Caco-2 (cell line): ENCODE measurements around the gene GABRD. TPM values are rescaled to one million over a fixed set of nuclear protein-coding genes. Genes with fewer than 3 reads are reported as not detected.

Experiments used
- BruUV-seq: library from RNA; stranded (reverse); fragments of 400-500 nt; replicated peaks from 2 replicates; lab custom pipeline; 2021; lab: Mats Ljungman, UMichigan
- CTCF ChIA-PET: fragments of 300-600 bp; sonication (Branson Sonifier 250); formaldehyde crosslinking; loops from one replicate; lab custom pipeline; 2022; ENCODE audit warnings: antibody characterized with exemption; lab: Charles Lee
- POLR2A ChIA-PET: fragments of 300-600 bp; sonication (Branson Sonifier 250); formaldehyde crosslinking; loops from one replicate; lab custom pipeline; 2022; ENCODE audit warnings: antibody characterized with exemption; lab: Charles Lee
- DNase-seq, 2 experiments: peaks; one replicate each; pipeline versions ENCODE4 v3.0.0 to v3.0.0-alpha.2; 2020 to 2022
- H3K27me3 ChIP-seq: replicated peaks from 2 replicates; pipeline ENCODE4 v1.6.0; 2011; ENCODE audit warnings: low read length; ENCODE audit not compliant: control insufficient read depth, insufficient read depth
- H3K36me3 ChIP-seq: 2 replicates; pipeline ENCODE4 v1.5.1; 2011; ENCODE audit warnings: low read length; ENCODE audit not compliant: control insufficient read depth, insufficient read depth
- H3K4me1 ChIP-seq: fragments of 250-450 bp; sonication (Bioruptor Pico); 2 replicates; pipeline ENCODE4 v1.5.1; 2020; ENCODE audit warnings: mild to moderate bottlenecking
- H3K4me3 ChIP-seq: 2 replicates; pipeline ENCODE4 v1.5.1; 2011; ENCODE audit warnings: low read depth, mild to moderate bottlenecking, control low read depth, low read length
- H3K9me3 ChIP-seq: fragments of 250-450 bp; sonication (Bioruptor Pico); 2 replicates; pipeline ENCODE4 v1.5.1; 2020; ENCODE audit warnings: mild to moderate bottlenecking, moderate library complexity
- H3K27ac Mint-ChIP-seq: one replicate; pipeline ENCODE4 v1.8.0; 2022; ENCODE audit warnings: mixed read lengths; ENCODE audit not compliant: unreplicated experiment
- H3K27me3 Mint-ChIP-seq: one replicate; pipeline ENCODE4 v1.8.0; 2022; ENCODE audit warnings: mixed read lengths; ENCODE audit not compliant: insufficient read depth, unreplicated experiment
- H3K36me3 Mint-ChIP-seq: one replicate; pipeline ENCODE4 v1.8.0; 2022; ENCODE audit warnings: mild to moderate bottlenecking, mixed read lengths; ENCODE audit not compliant: insufficient read depth, unreplicated experiment
- H3K4me1 Mint-ChIP-seq: one replicate; pipeline ENCODE4 v1.8.0; 2022; ENCODE audit warnings: low read depth, mixed read lengths; ENCODE audit not compliant: unreplicated experiment
- H3K4me3 Mint-ChIP-seq: one replicate; pipeline ENCODE4 v1.8.0; 2022; ENCODE audit warnings: mild to moderate bottlenecking, moderate library complexity, mixed read lengths; ENCODE audit not compliant: unreplicated experiment
- H3K9me3 Mint-ChIP-seq: one replicate; pipeline ENCODE4 v1.8.0; 2022; ENCODE audit warnings: mixed read lengths; ENCODE audit not compliant: unreplicated experiment
- intact Hi-C: fragments of 100-400 bp; cut with micrococcal nuclease; formaldehyde crosslinking; loops from one replicate; pipeline ENCODE4 v1.10.0; 2022; ENCODE audit not compliant: unreplicated experiment
- total RNA-seq: library from RNA; stranded (reverse); gene quantifications from 2 replicates; pipeline ENCODE4 v1.2.3, GENCODE V29; 2022
- TF ChIP-seq, protein P1 (sequence below), 2 experiments: fragments of 200-600 bp in 1 of 2; IDR thresholded peaks; 1 replicate in 1 of 2; 2 replicates in 1 of 2; pipeline versions ENCODE4 v1.5.1 to v1.8.0; 2011 to 2022; ENCODE audit warnings: antibody characterized with exemption in 1 of 2, control low read depth in 1 of 2, inconsistent platforms in 1 of 2, low read depth in 1 of 2, low read length in 1 of 2, mild to moderate bottlenecking in 1 of 2, moderate library complexity in 1 of 2; ENCODE audit not compliant: insufficient read depth in 1 of 2, severe bottlenecking in 1 of 2, unreplicated experiment in 1 of 2

GABRD gene
- total RNA-seq, 1 experiment from 2014 or later: 0.34 TPM

DNA sequence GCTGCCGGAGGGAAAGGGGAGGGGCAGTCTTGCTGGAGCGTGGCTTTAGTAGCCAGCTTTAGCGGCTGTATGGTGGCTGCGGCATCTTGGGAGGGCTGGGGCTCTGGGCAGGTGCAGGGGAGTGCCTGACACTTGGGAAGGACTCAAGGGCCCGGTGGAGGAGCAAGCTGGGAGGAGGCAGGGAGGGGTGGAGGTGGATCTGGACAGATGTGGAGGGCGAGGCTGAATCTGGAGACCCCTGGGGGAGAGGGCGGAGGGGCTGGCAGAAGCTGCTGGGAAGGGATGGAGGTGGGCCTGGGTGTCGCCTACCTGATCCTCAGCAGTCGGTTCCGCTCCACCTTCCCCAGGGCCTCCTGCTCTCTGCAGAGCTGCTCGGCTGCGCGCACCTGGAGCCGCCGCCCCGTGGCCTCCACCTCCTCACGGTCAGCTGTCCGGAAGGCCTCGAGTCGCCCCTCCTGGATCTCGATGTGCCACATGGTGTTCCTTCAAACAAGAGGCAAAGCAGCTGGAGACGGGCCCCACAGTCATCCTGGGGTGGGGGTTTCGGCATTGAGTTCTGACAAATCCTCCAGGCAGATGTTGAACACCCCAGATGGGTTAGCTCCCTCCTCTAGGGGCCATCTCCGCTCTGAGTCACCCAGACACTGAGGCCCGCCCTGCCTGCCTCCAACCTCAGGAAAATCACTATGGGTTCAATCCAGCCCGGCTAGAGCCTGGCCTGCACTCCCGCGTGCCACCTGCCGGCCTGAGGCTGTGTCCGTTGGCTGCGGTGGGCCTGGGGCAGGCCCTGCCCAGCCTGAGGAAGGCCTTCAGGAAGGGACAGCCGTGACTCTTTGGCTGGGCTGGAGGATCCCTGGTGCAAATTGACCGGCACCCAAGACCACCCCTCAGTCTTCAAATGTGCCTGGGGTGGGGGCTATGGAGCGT is 45.2 kb upstream of the GABRD start:
- Histone ChIP-seq H3K4me3 (no peak overlapping the region), H3K27me3 (no peaks in the 10 kb centered on the region), H3K36me3 (no peaks in the 10 kb centered on the region), H3K9me3 (no peaks in the 10 kb centered on the region), H3K4me1 (no peaks in the 10 kb centered on the region)
- Mint-ChIP-seq H3K4me1 (no peaks in the 10 kb centered on the region), H3K4me3 (no peak overlapping the region), H3K27me3 (peaks cover 7% of the 10 kb centered on the region), H3K9me3 (no peaks in the 10 kb centered on the region), H3K36me3 (peaks cover 6% of the 10 kb centered on the region), H3K27ac (no peak overlapping the region)
- ChIA-PET CTCF (no interaction called here), POLR2A (no interaction called here)
- intact Hi-C loops: no loop called here
- BruUV-seq: no TSS peak
- TF ChIP-seq, protein P1, sequence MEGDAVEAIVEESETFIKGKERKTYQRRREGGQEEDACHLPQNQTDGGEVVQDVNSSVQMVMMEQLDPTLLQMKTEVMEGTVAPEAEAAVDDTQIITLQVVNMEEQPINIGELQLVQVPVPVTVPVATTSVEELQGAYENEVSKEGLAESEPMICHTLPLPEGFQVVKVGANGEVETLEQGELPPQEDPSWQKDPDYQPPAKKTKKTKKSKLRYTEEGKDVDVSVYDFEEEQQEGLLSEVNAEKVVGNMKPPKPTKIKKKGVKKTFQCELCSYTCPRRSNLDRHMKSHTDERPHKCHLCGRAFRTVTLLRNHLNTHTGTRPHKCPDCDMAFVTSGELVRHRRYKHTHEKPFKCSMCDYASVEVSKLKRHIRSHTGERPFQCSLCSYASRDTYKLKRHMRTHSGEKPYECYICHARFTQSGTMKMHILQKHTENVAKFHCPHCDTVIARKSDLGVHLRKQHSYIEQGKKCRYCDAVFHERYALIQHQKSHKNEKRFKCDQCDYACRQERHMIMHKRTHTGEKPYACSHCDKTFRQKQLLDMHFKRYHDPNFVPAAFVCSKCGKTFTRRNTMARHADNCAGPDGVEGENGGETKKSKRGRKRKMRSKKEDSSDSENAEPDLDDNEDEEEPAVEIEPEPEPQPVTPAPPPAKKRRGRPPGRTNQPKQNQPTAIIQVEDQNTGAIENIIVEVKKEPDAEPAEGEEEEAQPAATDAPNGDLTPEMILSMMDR (IDR thresholded peaks at IDR 0.05; ENCODE audit: insufficient read depth in 1 of 2, low read depth in 1 of 2, low read length in 1 of 2, severe bottlenecking in 1 of 2, unreplicated experiment in 1 of 2): no peak
- DNase-seq: no peak

DNA sequence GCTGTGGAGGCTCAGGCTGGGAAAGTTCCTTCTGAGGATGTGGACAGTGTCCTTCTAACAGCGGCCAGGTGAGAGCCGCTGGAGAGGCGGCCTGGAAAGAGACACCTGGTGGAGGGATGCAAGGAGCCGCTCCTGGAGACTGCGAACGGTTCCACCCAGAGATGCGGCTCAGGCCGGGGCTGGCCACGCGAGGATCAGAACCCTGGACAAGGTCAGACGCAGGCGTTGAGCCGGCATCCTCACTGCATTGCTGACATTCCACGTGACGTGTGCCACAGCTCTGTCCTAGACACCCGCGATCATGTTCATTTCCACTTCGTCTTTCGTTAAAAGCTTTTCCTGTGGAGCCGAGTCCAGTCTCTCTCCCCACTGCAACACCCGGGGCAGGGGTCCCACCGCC is 44.3 kb upstream of the GABRD start:
- TF ChIP-seq, protein P1 (IDR thresholded peaks at IDR 0.05; ENCODE audit: insufficient read depth in 1 of 2, low read depth in 1 of 2, low read length in 1 of 2, severe bottlenecking in 1 of 2, unreplicated experiment in 1 of 2): no peak
- Mint-ChIP-seq H3K27me3 (peaks cover 7% of the 10 kb centered on the region), H3K4me1 (no peaks in the 10 kb centered on the region), H3K4me3 (no peak overlapping the region), H3K9me3 (no peaks in the 10 kb centered on the region), H3K36me3 (peaks cover 6% of the 10 kb centered on the region), H3K27ac (no peak overlapping the region)
- intact Hi-C loops: no loop called here
- Histone ChIP-seq H3K9me3 (no peaks in the 10 kb centered on the region), H3K4me3 (no peak overlapping the region), H3K27me3 (no peaks in the 10 kb centered on the region), H3K36me3 (no peaks in the 10 kb centered on the region), H3K4me1 (no peaks in the 10 kb centered on the region)
- ChIA-PET POLR2A (no interaction called here), CTCF (no interaction called here)
- no TSS peak for BruUV-seq
- no peak for DNase-seq

DNA sequence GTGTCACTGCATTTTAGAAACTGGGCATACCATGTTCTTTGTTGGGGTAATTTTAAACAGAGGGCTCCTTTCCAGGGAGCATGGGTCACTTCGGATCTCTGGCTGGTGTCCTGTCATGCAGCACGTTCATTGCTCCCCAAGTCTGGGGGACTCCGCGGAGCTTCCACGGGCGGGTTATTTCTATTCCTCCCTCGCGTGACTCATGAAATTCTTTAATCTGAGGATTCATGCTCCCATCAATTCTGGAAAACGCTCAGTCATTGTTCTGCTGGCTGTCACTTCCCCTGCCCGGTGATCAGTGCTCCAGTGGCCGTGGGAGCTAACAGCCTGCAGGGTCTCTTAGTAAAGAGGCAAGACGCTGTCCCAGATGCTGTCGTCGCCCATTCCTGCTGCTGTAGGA is 43.6 kb upstream of the GABRD start:
- Histone ChIP-seq H3K9me3 (no peaks in the 10 kb centered on the region), H3K36me3 (no peaks in the 10 kb centered on the region), H3K27me3 (no peaks in the 10 kb centered on the region), H3K4me1 (no peaks in the 10 kb centered on the region), H3K4me3 (no peak overlapping the region)
- H3K9me3 Mint-ChIP-seq: no peaks in the 10 kb centered on the region
- H3K4me1 Mint-ChIP-seq: no peaks in the 10 kb centered on the region
- peaks cover 7% of the 10 kb centered on the region for H3K27me3 Mint-ChIP-seq
- no peak for DNase-seq
- BruUV-seq: no TSS peak
- no peak overlapping the region for H3K27ac Mint-ChIP-seq
- ChIA-PET POLR2A (no interaction called here), CTCF (no interaction called here)
- intact Hi-C loops: no loop called here
- peaks cover 6% of the 10 kb centered on the region for H3K36me3 Mint-ChIP-seq
- H3K4me3 Mint-ChIP-seq: no peak overlapping the region
- TF ChIP-seq, protein P1 (IDR thresholded peaks at IDR 0.05; ENCODE audit: insufficient read depth in 1 of 2, low read depth in 1 of 2, low read length in 1 of 2, severe bottlenecking in 1 of 2, unreplicated experiment in 1 of 2): no peak
